Fibroblast of skin of right quadriceps (primary cell): ENCODE measurements around the gene PTPDC1.
"Not testable (repeated sequence)": the region's sequence is repeated elsewhere in the genome, so short reads cannot be mapped to it uniquely, and the experiment has no call there.

Experiments
- DNase-seq: peaks from one replicate; pipeline ENCODE4 v3.0.0-alpha.2; 2013

The PTPDC1 gene

GRCh38 chr9:94096819-94097577 is 12.7 kb downstream of the PTPDC1 start:
- DNase-seq: peak; percentile 6

- DNase-seq: peak; percentile 89
Measured at GRCh38 chr9:94097788-94098414, 13.6 kb downstream of the PTPDC1 start.

GRCh38 chr9:94100152-94100879 is 16.1 kb downstream of the PTPDC1 start:
- no peak for DNase-seq

DNA sequence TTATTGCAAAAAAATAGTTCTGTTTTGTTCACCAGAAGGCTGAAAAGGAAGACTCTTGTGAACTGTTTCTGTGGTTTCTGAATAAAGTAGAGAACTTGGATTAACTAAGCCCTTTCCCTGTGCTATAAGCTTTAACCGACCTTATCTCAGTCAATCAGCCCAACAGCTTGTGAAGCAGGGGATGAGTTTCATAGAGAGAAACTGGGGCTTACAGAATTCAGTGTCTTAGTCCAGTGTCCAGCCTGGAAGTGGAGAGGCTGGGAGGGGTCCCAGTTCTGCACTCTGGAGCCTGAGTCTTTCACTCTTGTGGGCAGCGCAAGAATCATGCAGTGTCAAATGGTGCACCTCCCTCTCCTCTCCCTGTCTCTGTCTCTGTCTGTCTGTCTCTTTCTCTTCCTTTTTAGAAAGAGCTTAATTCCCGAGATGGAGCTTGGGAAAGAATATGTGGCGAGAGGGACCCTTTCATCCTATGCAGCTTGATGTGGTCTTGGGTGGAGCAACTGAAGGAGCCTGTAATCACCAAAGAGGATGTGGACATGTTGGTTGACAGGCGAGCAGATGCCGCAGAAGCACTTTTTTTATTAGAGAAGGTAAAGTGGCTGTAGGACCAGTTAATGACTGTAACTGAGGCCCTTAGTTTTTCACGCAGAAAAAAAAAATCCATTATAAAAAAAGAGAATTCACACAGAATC is 17.0 kb downstream of the PTPDC1 start:
- DNase-seq: no peak

DNA sequence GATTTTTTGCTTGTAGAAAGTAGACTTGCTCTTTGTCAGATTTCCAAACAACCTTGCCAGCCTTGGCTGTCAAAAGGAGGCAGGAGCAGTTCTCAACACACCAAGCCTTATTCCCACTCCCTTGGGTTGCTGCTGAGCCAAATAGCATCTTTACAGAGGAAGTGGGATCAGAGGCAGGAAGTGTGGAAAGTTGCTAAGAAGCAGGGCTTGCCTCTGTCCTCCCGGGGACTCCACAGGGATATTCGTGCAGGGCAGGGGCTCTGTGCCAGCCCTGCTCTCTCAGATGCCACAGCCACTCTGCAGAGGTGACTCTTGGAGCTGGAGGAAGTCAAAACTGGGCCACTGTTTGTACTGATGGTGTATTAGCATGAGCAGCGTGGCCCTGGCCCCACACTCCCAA is 24.3 kb downstream of the PTPDC1 start:
- DNase-seq: peak; percentile 19

- DNase-seq: peak; percentile 29
Measured at GRCh38 chr9:94110821-94111252, 26.6 kb downstream of the PTPDC1 start.

DNA sequence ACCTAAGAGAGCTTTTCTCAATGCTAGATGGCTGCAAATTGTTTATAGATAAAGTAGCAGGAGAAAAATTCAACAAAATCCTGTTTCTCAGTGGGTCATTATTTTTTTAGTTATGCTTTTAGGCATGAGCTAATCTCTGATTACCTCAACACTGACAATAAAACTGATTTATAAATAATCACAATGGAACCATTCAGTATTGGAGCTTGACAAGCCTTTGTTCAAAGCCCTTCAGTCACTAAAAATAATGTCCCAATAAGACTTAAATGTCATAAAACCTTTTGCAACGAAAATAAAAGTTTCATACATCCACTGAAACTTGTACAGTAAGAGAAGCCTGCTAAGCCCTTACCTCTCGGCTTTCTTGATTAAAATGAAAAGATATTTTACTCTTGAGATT is 27.2 kb downstream of the PTPDC1 start:
- DNase-seq: no peak

GRCh38 chr9:94112716-94113465 is 28.6 kb downstream of the PTPDC1 start:
- DNase-seq: no peak

DNA sequence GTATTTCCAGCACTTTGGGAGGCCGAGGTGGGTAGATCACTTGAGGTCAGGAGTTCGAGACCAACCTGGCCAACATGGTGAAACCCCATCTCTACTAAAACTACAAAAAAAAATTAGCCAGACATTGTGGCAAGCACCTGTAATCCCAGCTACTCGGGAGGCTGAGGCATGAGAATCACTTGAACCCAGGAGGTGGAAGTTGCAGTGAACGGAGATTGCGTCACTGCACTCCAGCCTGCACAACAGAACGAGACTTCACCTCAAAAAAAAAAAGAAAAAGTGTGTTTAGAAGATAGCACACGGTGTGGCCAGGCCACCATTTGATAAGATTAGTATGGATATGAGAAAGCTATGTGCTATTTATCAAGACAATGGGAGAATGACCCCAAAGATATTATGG is 35.8 kb downstream of the PTPDC1 start:
- not testable (repeated sequence) for DNase-seq

DNA sequence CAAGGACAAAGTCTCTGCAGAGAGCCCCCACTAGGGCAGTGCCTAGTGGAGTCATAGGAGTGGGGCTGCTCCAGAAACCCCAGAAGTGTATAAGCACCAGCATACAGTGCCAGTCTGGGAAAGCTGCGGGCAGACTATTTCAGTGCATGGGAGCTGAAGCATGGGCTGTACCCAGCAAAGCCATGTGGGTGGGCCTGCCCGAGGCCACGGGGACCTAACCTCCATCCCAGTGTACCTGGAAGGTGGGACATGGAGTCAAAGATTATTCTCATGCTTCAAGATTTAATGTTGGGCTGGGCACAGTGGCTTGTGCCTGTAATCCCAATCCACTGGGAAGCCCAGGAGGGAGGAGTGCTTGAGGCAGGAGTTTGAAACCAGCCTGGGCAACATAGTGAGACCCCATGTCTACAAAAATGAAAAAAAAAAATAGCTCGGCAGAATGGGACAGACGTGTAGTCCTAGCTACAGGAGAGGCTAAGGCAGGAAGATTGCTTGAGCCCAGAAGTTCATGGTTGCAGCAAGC is 36.7 kb downstream of the PTPDC1 start:
- no peak for DNase-seq

DNA sequence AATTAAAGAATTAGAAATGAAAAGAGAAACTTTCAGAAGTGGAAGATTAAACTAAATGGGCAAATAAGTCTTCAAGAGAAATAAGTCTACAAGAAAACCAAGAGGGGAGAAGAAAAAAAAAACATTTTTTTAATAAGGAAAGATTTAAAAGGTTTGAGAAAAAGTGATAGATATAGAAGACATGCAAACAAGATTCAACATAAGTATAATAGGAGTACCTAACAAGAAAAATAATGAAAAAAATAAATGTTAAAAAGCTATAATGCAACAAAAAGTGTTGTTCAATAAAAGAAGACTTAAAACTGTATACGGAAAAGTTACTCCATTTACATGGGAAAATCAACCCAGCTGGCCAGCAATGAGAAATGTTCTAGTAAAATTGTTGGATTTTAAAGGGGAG is 42.6 kb downstream of the PTPDC1 start:
- DNase-seq: no peak

- no peak for DNase-seq
Measured at GRCh38 chr9:94127806-94128205, 43.5 kb downstream of the PTPDC1 start.

DNA sequence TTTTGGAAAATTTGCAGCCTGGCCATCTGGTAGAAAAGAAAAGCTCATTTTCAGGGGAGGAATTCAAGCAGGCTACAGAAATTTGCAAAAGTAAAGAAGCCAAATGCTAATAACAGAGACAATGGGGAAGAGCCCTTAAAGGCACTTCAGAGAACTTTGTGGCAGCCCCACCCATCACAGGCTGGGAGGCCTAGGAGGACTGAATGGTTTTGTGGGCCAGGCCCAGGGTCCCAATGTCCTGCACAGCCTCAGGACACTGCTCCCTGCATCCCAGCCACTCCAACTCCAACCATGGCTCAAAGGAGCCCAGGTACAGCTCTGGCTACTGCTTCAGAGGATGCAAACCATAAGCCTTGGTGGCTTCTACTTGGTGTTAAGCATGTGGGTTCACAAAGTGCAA is 44.3 kb downstream of the PTPDC1 start:
- DNase-seq: no peak

DNA sequence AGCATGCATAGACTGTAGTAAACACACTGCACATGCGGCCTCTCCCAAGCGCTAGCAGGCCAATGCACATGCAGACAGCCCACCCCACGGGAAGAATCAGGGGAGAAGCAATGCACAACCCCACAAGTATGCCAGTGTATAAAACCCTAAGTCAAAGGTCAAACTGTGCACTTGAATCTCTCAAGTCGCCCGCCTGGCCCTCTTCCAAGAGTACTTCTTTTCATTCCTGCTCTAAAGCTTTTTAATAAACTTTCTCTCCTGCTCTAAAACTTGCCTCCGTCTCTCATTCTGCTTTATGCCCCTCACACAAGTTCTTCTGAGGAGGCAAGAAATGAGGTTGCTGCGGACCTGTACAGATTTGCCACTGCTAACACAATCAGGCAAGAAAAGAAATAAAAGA is 50.4 kb downstream of the PTPDC1 start:
- DNase-seq: no peak

DNA sequence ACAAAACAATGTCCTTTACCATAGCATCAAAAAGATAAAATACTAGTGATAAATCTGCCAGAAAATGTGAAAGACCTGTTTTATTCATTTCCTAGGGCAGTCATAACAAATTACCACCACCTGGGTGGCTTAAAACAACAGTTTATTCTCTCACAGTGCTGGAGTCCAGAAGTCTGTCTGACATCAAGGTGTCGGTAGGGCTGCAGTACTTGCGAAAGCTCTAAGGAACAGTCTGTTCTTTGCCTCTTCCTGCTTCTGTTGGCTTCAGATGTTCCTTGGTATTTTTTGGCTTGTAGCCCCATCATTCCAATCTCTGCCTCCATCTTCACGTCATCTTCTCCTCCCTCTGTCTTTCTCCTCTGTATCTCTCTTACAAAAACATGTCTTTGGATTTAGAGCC is 51.0 kb downstream of the PTPDC1 start:
- DNase-seq: peak; percentile 71

GRCh38 chr9:94139672-94140417 is 55.6 kb downstream of the PTPDC1 start:
- DNase-seq: peak; percentile 98

DNA sequence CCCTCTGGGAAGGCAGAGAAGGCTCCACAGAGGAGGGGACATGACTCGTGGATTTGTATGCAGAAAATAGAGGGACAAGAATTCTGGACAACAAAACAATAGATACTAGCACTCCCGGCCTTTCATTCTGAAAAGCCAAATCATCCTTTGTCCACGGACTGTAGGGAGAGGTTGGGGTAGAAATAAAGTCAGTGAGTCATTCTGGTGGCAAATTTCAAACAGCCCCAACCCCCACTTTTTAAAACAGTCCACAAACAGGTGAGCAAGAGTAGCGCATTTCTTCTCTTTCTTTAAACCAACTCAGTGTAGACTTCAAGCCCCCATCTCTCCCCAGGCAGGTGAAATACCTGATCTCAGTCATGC is 56.1 kb downstream of the PTPDC1 start:
- no peak for DNase-seq

DNA sequence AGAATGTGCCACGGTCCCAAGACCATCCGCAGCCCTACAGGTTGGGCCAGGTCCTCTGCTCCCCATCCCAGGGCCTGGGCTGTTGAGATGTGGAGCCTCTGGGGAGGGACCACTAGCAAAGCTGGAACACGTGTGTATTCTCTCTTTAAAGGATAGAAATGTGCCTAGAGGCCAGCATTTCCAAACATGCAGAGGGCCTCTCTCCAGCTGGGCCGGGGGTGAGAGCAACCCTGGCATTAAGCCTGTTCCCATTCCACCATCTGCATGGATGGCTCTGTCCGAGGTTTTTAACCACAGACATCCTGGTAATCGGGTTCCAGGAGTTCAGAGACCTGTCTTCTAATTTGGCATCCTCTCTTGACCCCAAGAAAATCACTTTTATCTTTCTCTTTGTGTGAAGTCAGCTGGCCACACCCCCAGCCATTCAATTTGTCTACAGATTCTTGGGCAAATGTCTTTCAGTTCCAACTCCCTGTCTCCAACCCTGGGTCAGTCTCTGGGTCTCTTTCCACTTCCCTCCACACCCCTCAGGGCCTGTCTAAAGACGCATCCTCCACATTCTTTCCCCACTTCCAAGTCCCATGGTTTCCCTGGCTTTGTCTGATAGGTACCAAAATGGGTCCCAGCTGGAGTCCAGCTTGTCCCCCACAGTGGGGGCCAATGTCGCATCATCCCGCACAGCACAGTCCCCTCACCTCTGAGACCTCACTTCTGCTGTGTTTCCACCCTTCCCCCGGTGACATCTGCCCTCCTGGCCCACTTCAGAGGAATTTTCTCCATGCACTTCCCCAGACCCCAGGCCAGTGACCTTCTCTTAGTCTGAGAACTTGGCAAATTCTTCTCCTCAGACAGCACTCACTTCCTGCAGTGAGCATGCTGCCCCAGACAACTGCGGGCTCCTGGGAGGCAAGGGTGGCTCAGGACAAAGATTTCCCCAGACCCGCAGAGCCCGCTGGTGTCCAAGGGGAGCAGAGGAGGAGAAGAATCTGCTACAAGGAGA is 56.8 kb downstream of the PTPDC1 start:
- DNase-seq: no peak

- no peak for DNase-seq
Measured at GRCh38 chr9:94142353-94142752, 58.1 kb downstream of the PTPDC1 start.

DNA sequence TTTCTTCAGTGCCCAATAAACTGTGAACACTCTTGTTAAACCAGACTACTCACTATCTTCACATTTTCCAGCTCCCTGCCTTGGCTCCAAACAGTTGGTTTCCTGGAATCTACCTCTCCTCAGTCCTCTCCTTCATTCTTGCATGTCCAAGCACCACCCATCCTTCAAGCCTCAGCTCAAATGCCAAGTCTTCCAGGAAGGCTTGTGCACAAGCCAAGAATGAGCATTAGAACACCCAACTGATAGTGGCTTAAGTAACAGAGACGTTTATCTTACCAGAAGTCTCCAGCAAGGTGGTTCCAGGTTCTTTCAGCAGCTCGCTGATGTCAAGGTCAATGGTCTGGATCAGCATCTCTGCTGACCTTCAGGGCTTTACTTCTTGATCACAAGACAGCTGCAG is 60.1 kb downstream of the PTPDC1 start:
- no peak for DNase-seq
